H1 (cell line): ENCODE data around the gene RS1. TPM values are rescaled to one million over a fixed set of nuclear protein-coding genes. Genes with fewer than 3 reads are reported as not detected.

Experiments used
- CTCF ChIA-PET: fragments of 300-600 bp; sonication (Branson Sonifier 250); formaldehyde crosslinking; loops from one replicate; lab custom pipeline; 2021; ENCODE audit not compliant: partially characterized antibody; lab: Charles Lee
- POLR2A ChIA-PET: fragments of 300-600 bp; sonication (Branson Sonifier 250); formaldehyde crosslinking; loops from one replicate; lab custom pipeline; 2021; ENCODE audit warnings: inconsistent platforms; ENCODE audit not compliant: partially characterized antibody; lab: Charles Lee
- DNase-seq, 2 experiments: peaks; one replicate each; pipeline versions ENCODE4 v3.0.0 to v3.0.0-alpha.2; 2010 to 2022; ENCODE audit warnings: low spot score in 2 of 2, low read depth in 1 of 2, mixed read lengths in 1 of 2
- FAIRE-seq: peaks from 2 replicates; lab custom pipeline; 2011; peaks lifted over from hg19 to GRCh38; lab: Jason Lieb, UNC
- H2AFZ ChIP-seq: 2 replicates; pipeline ENCODE4 v1.8.1; 2012; ENCODE audit warnings: low read length, inconsistent platforms
- H2AK5ac ChIP-seq: 2 replicates; pipeline ENCODE4 v1.6.1; 2013; ENCODE audit warnings: low read depth, low read length
- H2BK120ac ChIP-seq: replicated peaks from 2 replicates; pipeline ENCODE3; 2013; ENCODE audit warnings: low read depth, low read length, inconsistent platforms
- H2BK12ac ChIP-seq: 2 replicates; pipeline ENCODE4 v1.6.1; 2013; ENCODE audit warnings: low read depth, low read length
- H2BK15ac ChIP-seq: 2 replicates; pipeline ENCODE4 v1.6.1; 2013; ENCODE audit warnings: low read length
- H2BK20ac ChIP-seq: 2 replicates; pipeline ENCODE4 v1.6.1; 2013; ENCODE audit warnings: low read length
- H2BK5ac ChIP-seq: 2 replicates; pipeline ENCODE4 v1.6.1; 2013; ENCODE audit warnings: low read depth, low read length
- H3K14ac ChIP-seq: 2 replicates; pipeline ENCODE4 v1.6.1; 2013; ENCODE audit warnings: inconsistent platforms; ENCODE audit not compliant: insufficient read length
- H3K18ac ChIP-seq: 2 replicates; pipeline ENCODE4 v1.6.1; 2013; ENCODE audit warnings: low read length; ENCODE audit errors: extremely low read depth
- H3K23ac ChIP-seq: 2 replicates; pipeline ENCODE4 v1.6.1; 2013; ENCODE audit warnings: inconsistent platforms; ENCODE audit not compliant: insufficient read length
- H3K23me2 ChIP-seq: 2 replicates; pipeline ENCODE4 v1.6.1; 2013; ENCODE audit warnings: low read depth, low read length
- H3K27ac ChIP-seq: 2 replicates; pipeline ENCODE4 v1.6.1; 2011; ENCODE audit warnings: low read depth, low read length, inconsistent platforms
- H3K27me3 ChIP-seq, 4 experiments: replicated peaks in 1 of 4; 1 replicate in 1 of 4; 2 replicates in 3 of 4; pipeline versions ENCODE4 v1.6.1 to v1.8.1; 2011 to 2013; ENCODE audit warnings: low read length in 3 of 4, mild to moderate bottlenecking in 3 of 4, inconsistent platforms in 2 of 4, mixed read lengths in 2 of 4, moderate library complexity in 1 of 4; ENCODE audit not compliant: control insufficient read depth in 3 of 4, insufficient read depth in 3 of 4; ENCODE audit errors: extremely low read depth in 1 of 4
- H3K36me3 ChIP-seq, 4 experiments: 2 replicates each; pipeline versions ENCODE4 v1.6.1 to v1.8.1; 2011 to 2013; ENCODE audit warnings: mild to moderate bottlenecking in 4 of 4, low read length in 3 of 4, moderate library complexity in 2 of 4, control low read depth in 1 of 4, inconsistent platforms in 1 of 4; ENCODE audit not compliant: insufficient read depth in 4 of 4, control insufficient read depth in 2 of 4
- H3K4ac ChIP-seq: replicated peaks from 2 replicates; pipeline ENCODE3; 2013; ENCODE audit warnings: low read length, low read depth, mixed read lengths, inconsistent platforms; ENCODE audit not compliant: insufficient read length
- H3K4me1 ChIP-seq, 4 experiments: replicated peaks in 1 of 4; 1 replicate in 1 of 4; 2 replicates in 3 of 4; pipeline versions ENCODE4 v1.6.1 to v1.8.1; 2011 to 2013; ENCODE audit warnings: low read length in 3 of 4, inconsistent platforms in 2 of 4, mixed read lengths in 1 of 4; ENCODE audit not compliant: insufficient read depth in 4 of 4, control insufficient read depth in 3 of 4
- H3K4me2 ChIP-seq, 2 experiments: 2 replicates each; pipeline versions ENCODE4 v1.6.1 to v1.8.1; 2011 to 2013; ENCODE audit warnings: low read depth in 2 of 2, low read length in 2 of 2, control low read depth in 1 of 2, inconsistent platforms in 1 of 2, mild to moderate bottlenecking in 1 of 2; ENCODE audit not compliant: insufficient read depth in 1 of 2
- H3K4me3 ChIP-seq, 4 experiments: fragments of 200-600, 300-600 bp in 1 of 4; sonication (generic), shearing (Covaris generic), sonication (Bioruptor Twin) in 1 of 4; 2 replicates each; pipeline versions ENCODE4 v1.5.1 to v1.8.1; 2011 to 2016; ENCODE audit warnings: low read length in 4 of 4, low read depth in 3 of 4, control low read depth in 2 of 4, inconsistent platforms in 2 of 4, mild to moderate bottlenecking in 2 of 4, mixed read lengths in 1 of 4, moderate library complexity in 1 of 4; ENCODE audit not compliant: insufficient read depth in 2 of 4; ENCODE audit errors: extremely low read depth in 1 of 4
- H3K56ac ChIP-seq: replicated peaks from 2 replicates; pipeline ENCODE3; 2013; ENCODE audit warnings: low read depth, mild to moderate bottlenecking, mixed read lengths, low read length, inconsistent platforms; ENCODE audit not compliant: insufficient read length
- H3K79me1 ChIP-seq: 2 replicates; pipeline ENCODE4 v1.6.1; 2013; ENCODE audit warnings: low read depth, low read length, control low read depth
- H3K79me2 ChIP-seq, 2 experiments: 2 replicates each; pipeline versions ENCODE4 v1.6.1 to v1.8.1; 2012 to 2013; ENCODE audit warnings: low read length in 2 of 2, mild to moderate bottlenecking in 2 of 2, inconsistent platforms in 1 of 2; ENCODE audit not compliant: insufficient read depth in 2 of 2, control insufficient read depth in 1 of 2
- H3K9ac ChIP-seq, 4 experiments: replicated peaks in 1 of 4; 1 replicate in 1 of 4; 2 replicates in 3 of 4; pipeline versions ENCODE4 v1.6.1 to v1.8.1; 2011 to 2013; ENCODE audit warnings: low read depth in 3 of 4, low read length in 3 of 4, control low read depth in 2 of 4, mild to moderate bottlenecking in 2 of 4, moderate library complexity in 2 of 4, inconsistent platforms in 1 of 4; ENCODE audit errors: extremely low read depth in 1 of 4
- H3K9me3 ChIP-seq, 2 experiments: 2 replicates each; pipeline versions ENCODE4 v1.6.1 to v1.8.1; 2012 to 2013; ENCODE audit warnings: mild to moderate bottlenecking in 2 of 2, moderate library complexity in 2 of 2, control low read depth in 1 of 2, inconsistent platforms in 1 of 2, low read depth in 1 of 2, low read length in 1 of 2, mixed read lengths in 1 of 2; ENCODE audit not compliant: insufficient read depth in 2 of 2
- H4K20me1 ChIP-seq, 2 experiments: replicated peaks in 1 of 2; 2 replicates each; pipeline versions ENCODE3 to v1.8.1; 2011 to 2013; ENCODE audit warnings: inconsistent platforms in 2 of 2, low read length in 2 of 2, mild to moderate bottlenecking in 1 of 2; ENCODE audit not compliant: insufficient read depth in 2 of 2, control insufficient read depth in 1 of 2
- H4K5ac ChIP-seq: 2 replicates; pipeline ENCODE4 v1.6.1; 2013; ENCODE audit warnings: low read length, low read depth, mixed read lengths, inconsistent platforms; ENCODE audit not compliant: insufficient read length
- H4K8ac ChIP-seq: 2 replicates; pipeline ENCODE4 v1.8.0; 2013; ENCODE audit warnings: mild to moderate bottlenecking, moderate library complexity, low read length, inconsistent platforms; ENCODE audit not compliant: insufficient read depth; ENCODE audit errors: extremely low read depth
- H4K91ac ChIP-seq: replicated peaks from 2 replicates; pipeline ENCODE3; 2013; ENCODE audit warnings: low read length, mixed read lengths, inconsistent platforms; ENCODE audit not compliant: insufficient read length
- EGR1 ChIP-seq: IDR thresholded peaks from 2 replicates; pipeline ENCODE4 v1.6.1; 2011; ENCODE audit warnings: low read depth, low read length, borderline replicate concordance
- MAFK ChIP-seq: IDR thresholded peaks from 2 replicates; pipeline ENCODE4 v1.6.1; 2012; ENCODE audit warnings: low read depth, mild to moderate bottlenecking, improper control_type of control experiment, low read length
- POLR2A ChIP-seq, 2 experiments: IDR thresholded peaks; 1 replicate in 1 of 2; 2 replicates in 1 of 2; pipeline ENCODE4 v1.6.1; 2011; ENCODE audit warnings: low read depth in 2 of 2, low read length in 2 of 2, mild to moderate bottlenecking in 2 of 2; ENCODE audit errors: control extremely low read depth in 1 of 2
- RAD21 ChIP-seq, 2 experiments: IDR thresholded peaks in 1 of 2; conservative IDR thresholded peaks in 1 of 2; 2 replicates each; pipeline ENCODE4 v1.6.1; 2011; ENCODE audit warnings: low read depth in 2 of 2, low read length in 2 of 2, improper control_type of control experiment in 1 of 2, inconsistent platforms in 1 of 2, mild to moderate bottlenecking in 1 of 2, moderate library complexity in 1 of 2
- RXRA ChIP-seq: IDR thresholded peaks from 2 replicates; pipeline ENCODE4 v1.6.1; 2011; ENCODE audit warnings: low read depth, mild to moderate bottlenecking, low read length, moderate library complexity; ENCODE audit not compliant: insufficient read depth
- SP1 ChIP-seq: IDR thresholded peaks from 2 replicates; pipeline ENCODE4 v1.6.1; 2011; ENCODE audit warnings: low read depth, low read length
- TAF1 ChIP-seq: IDR thresholded peaks from 2 replicates; pipeline ENCODE4 v1.6.1; 2011; ENCODE audit warnings: mild to moderate bottlenecking, low read depth, low read length
- YY1 ChIP-seq: IDR thresholded peaks from 2 replicates; pipeline ENCODE4 v1.6.1; 2011; ENCODE audit warnings: low read depth, mild to moderate bottlenecking, low read length
- WGBS, 2 experiments: shearing (Covaris generic) in 1 of 2; methylation state at CpG; one replicate each; pipeline versions ENCODE4 v1.1.6 to v1.1.7; 2013 to 2015; ENCODE audit warnings: low lambda C conversion rate in 2 of 2, mixed read lengths in 2 of 2, inconsistent platforms in 1 of 2, low coverage in 1 of 2, missing lambda C conversion rate in 1 of 2; ENCODE audit not compliant: insufficient replicate concordance in 2 of 2, insufficient coverage in 1 of 2, insufficient read length in 1 of 2; ENCODE audit errors: extremely low coverage in 1 of 2, missing lambda C conversion rate in 1 of 2; 5-methylcytosine and 5-hydroxymethylcytosine counted together
- polyA plus RNA-seq, 7 experiments: library from polyadenylated mRNA; depleted of rRNA in 3 of 7; stranded (reverse) in 5 of 7; unstranded in 2 of 7; fragments of >200 nt in 5 of 7; fragments of 200-250 nt in 2 of 7; gene quantifications; 1 replicate in 5 of 7; 2 replicates in 1 of 7; 4 replicates in 1 of 7; pipeline versions ENCODE4 v1.2.1 to v1.2.3, GENCODE V29; 2011 to 2013; ENCODE audit warnings: missing spikeins in 2 of 7, mixed read lengths in 2 of 7
- total RNA-seq: library from RNA; stranded (reverse); fragmentation: NEBNext Ultra II Directional; extraction: Animal tissue kit (Norgen Biotek cat#: 25700); gene quantifications from 2 replicates; pipeline ENCODE4 v1.2.1, GENCODE V29; 2021

The RS1 gene
- total and polyA plus RNA-seq, 2 of the 8 experiments (the other 6 are each of a cell fraction or from before 2014, with no cell fraction given), result 0.03 TPM; not detected in 1

DNA sequence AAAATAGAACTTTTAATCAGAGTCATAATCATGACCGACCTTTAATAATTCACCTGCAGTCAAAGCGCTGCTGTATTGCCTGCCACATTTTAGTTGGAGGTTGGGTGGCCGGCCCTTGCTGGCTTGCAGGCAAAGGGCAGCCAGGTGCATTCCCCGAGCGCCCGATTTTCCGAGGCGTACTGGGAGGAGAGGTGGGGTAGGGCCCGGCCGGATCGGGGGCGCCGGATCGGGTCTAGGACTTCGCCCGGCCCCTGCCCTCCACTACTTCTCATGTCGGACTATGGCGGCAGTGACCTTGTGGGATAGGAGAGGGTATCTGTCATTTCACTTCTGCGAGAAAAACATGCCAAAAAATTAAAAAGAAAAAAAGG, 2.5 kb upstream of the RS1 start:
- peak overlapping the region; percentile 42 to 59; a peak in 3 of 4 replicates for H3K4me2 ChIP-seq
- H2AK5ac ChIP-seq, result no peak overlapping the region
- peak overlapping the region in 1 of 4 experiments; percentile 35; a peak in 3 of 7 replicates for H3K9ac ChIP-seq
- no peaks in the 10 kb centered on the region for H3K36me3 ChIP-seq
- CTCF ChIA-PET, result no interaction called here
- no peak overlapping the region for H2BK20ac ChIP-seq
- H4K8ac ChIP-seq, result no peak overlapping the region
- TF ChIP-seq POLR2A (IDR thresholded peaks at IDR 0.05; ENCODE audit: control extremely low read depth in 1 of 2, low read depth in 2 of 2, low read length in 2 of 2) (no peak), MAFK (no peak), TAF1 (no peak), EGR1 (no peak), SP1 (no peak), YY1 (0 out of 2 replicates have a peak, but pooled peaks have one; percentile 15), RAD21 (IDR thresholded peaks at IDR 0.05 in 1 of 2, conservative IDR thresholded peaks at IDR 0.05 in 1 of 2; ENCODE audit: low read depth in 2 of 2, low read length in 2 of 2) (no peak), RXRA (no peak)
- no peak overlapping the region for H3K14ac ChIP-seq
- H2AFZ ChIP-seq, result no peak overlapping the region
- DNase-seq (peak in 1 of 2 experiments; percentile 53), FAIRE-seq (no peak)
- H2BK5ac ChIP-seq, result no peak overlapping the region
- no peak overlapping the region for H4K91ac ChIP-seq
- H3K79me2 ChIP-seq, result no peaks in the 10 kb centered on the region
- no peak overlapping the region for H3K27ac ChIP-seq
- H4K5ac ChIP-seq, result no peak overlapping the region
- H3K4me3 ChIP-seq, result peak overlapping the region; percentile 38 to 73 (median 43)
- no peak overlapping the region for H2BK15ac ChIP-seq
- no peak overlapping the region for H2BK12ac ChIP-seq
- H2BK120ac ChIP-seq, result no peak overlapping the region
- no peak overlapping the region; the same call in 1 of the 2 replicates for H3K18ac ChIP-seq
- no peaks in the 10 kb centered on the region; a peak in 1 of 7 replicates for H3K4me1 ChIP-seq
- H3K27me3 ChIP-seq, result no peaks in the 10 kb centered on the region; a peak in 1 of 7 replicates
- H3K79me1 ChIP-seq, result no peaks in the 10 kb centered on the region
- H3K9me3 ChIP-seq, result no peaks in the 10 kb centered on the region
- H3K4ac ChIP-seq, result no peak overlapping the region
- H3K56ac ChIP-seq, result no peak overlapping the region
- H4K20me1 ChIP-seq, result no peaks in the 10 kb centered on the region
- POLR2A ChIA-PET, result no interaction called here
- H3K23me2 ChIP-seq, result peaks cover 2% of the 10 kb centered on the region; the same call in 1 of the 2 replicates
- H3K23ac ChIP-seq, result no peak overlapping the region
- 15% methylated on average over 7 of the region's 19 CpGs; no CpG with 5 or more reads in 1 of the 2 experiments for WGBS, 2 experiments
